Breast epithelium (tissue), 4 donors: ENCODE results near the gene MAB21L4. TPM values are rescaled to one million over a fixed set of nuclear protein-coding genes. Genes with fewer than 3 reads are reported as not detected.

ENCODE experiments used
- DNase-seq, 2 donors: peaks; one replicate each; pipeline ENCODE4 v3.0.0-alpha.2; 2019; ENCODE audit warnings: low spot score in 2 of 2
- H3K27ac ChIP-seq, 2 donors: fragments of 200-600 bp; sonication (generic) in 1 of 2; one replicate each; pipeline ENCODE4 v1.5.1; 2016 to 2019; ENCODE audit warnings: mild to moderate bottlenecking in 1 of 2
- H3K27me3 ChIP-seq, 2 donors: fragments of 200-600 bp; sonication (generic) in 1 of 2; one replicate each; pipeline versions ENCODE4 v1.5.1 to v1.6.0; 2017 to 2019; ENCODE audit warnings: control low read depth in 1 of 2, mild to moderate bottlenecking in 1 of 2
- H3K36me3 ChIP-seq: fragments of 200-600 bp; one replicate; pipeline ENCODE4 v1.5.1; 2019
- H3K4me1 ChIP-seq, 2 donors: fragments of 200-600 bp; sonication (generic); one replicate each; pipeline ENCODE4 v1.5.1; 2016 to 2019; ENCODE audit warnings: control low read depth in 1 of 2
- H3K4me3 ChIP-seq, 3 donors: fragments of 200-600 bp; sonication (generic); 1 replicate in 2 of 3; 2 replicates in 1 of 3; pipeline ENCODE4 v1.5.1; 2016 to 2019; ENCODE audit warnings: mild to moderate bottlenecking in 3 of 3, moderate library complexity in 2 of 3
- H3K9me3 ChIP-seq, 2 donors: fragments of 200-600 bp; sonication (generic) in 1 of 2; one replicate each; pipeline ENCODE4 v1.5.1; 2016 to 2019; ENCODE audit warnings: control low read depth in 1 of 2
- POLR2A ChIP-seq: fragments of 450-650 bp; IDR thresholded peaks from one replicate; pipeline ENCODE4 v1.6.1; 2016; ENCODE audit warnings: antibody characterized with exemption, mild to moderate bottlenecking, moderate library complexity
- POLR2AphosphoS5 ChIP-seq, 3 donors: sonication (generic); formaldehyde crosslinking; IDR thresholded peaks; one replicate each; pipeline ENCODE4 v1.6.1; 2017; ENCODE audit warnings: antibody characterized with exemption in 3 of 3
- intact Hi-C: fragments of 100-400 bp; cut with DNase I; formaldehyde crosslinking; loops from one replicate; pipeline ENCODE4 v1.15.1; 2023; ENCODE audit warnings: low total_unique reads
- total RNA-seq, 3 donors: library from RNA; depleted of rRNA; stranded (reverse); fragments of >200 nt; gene quantifications; one replicate each; pipeline ENCODE4 v1.1.0, GENCODE V29; 2016
- TF ChIP-seq, protein P1 (sequence below), 3 donors: fragments of 450-650 bp; IDR thresholded peaks; one replicate each; pipeline ENCODE4 v1.5.1; 2016 to 2017; ENCODE audit warnings: antibody characterized with exemption in 3 of 3, mild to moderate bottlenecking in 3 of 3, moderate library complexity in 3 of 3

The MAB21L4 gene
- total RNA-seq, 3 donors from 2014 or later, result 0.15 to 2.3 TPM; not detected in 1

DNA sequence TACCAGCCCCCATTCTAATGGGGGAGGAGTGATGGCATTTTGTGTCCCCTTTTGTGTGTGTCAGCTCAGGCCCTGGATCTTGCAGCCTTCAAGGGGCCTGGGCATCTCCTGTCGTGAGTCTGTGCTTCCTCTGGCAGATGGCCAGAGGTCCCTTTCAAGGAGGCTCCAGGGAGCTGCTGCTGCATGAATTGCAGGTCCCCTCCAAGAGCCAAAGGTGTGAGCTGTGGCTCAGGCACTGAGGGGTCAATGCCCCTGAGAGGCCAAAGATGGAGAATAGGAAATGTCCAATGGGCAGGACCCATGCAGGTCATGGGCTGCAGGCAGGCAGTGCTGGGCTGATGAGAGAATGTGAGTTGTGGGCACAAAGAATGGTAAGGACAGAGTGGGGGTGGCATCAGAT, 10.4 kb downstream of the MAB21L4 start:
- Histone ChIP-seq H3K27ac (no peak overlapping the region), H3K27me3 (no peaks in the 10 kb centered on the region), H3K4me3 (no peak overlapping the region), H3K4me1 (no peaks in the 10 kb centered on the region), H3K9me3 (no peaks in the 10 kb centered on the region), H3K36me3 (no peaks in the 10 kb centered on the region)
- DNase-seq, result no peak
- intact Hi-C loops, result no loop called here
- TF ChIP-seq POLR2A (no peak), POLR2AphosphoS5 (IDR thresholded peaks at IDR 0.05) (no peak)
- TF ChIP-seq, protein P1, sequence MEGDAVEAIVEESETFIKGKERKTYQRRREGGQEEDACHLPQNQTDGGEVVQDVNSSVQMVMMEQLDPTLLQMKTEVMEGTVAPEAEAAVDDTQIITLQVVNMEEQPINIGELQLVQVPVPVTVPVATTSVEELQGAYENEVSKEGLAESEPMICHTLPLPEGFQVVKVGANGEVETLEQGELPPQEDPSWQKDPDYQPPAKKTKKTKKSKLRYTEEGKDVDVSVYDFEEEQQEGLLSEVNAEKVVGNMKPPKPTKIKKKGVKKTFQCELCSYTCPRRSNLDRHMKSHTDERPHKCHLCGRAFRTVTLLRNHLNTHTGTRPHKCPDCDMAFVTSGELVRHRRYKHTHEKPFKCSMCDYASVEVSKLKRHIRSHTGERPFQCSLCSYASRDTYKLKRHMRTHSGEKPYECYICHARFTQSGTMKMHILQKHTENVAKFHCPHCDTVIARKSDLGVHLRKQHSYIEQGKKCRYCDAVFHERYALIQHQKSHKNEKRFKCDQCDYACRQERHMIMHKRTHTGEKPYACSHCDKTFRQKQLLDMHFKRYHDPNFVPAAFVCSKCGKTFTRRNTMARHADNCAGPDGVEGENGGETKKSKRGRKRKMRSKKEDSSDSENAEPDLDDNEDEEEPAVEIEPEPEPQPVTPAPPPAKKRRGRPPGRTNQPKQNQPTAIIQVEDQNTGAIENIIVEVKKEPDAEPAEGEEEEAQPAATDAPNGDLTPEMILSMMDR (IDR thresholded peaks at IDR 0.05), result no peak

DNA sequence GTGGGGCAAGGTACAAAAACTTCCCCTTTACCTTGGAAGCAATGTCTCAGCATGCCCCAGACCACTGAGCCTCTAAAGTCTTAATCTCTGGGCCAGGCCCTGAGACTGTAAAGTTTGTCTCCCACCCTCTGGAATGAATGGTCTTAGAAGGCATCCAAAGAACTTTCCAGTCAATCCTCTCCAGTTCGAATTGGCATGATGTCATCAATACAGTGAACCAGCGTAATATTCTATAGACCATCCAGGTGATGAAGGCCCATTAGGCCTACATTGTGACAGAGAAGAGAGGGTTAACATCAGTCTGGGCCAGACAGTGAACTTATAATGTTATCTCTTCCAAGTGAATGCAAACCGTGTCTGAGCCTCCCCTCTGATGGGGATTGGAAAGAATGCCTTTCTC, 11.2 kb downstream of the MAB21L4 start:
- Histone ChIP-seq H3K27ac (no peak overlapping the region), H3K36me3 (no peaks in the 10 kb centered on the region), H3K27me3 (no peaks in the 10 kb centered on the region), H3K4me3 (no peak overlapping the region), H3K9me3 (no peaks in the 10 kb centered on the region), H3K4me1 (no peaks in the 10 kb centered on the region)
- intact Hi-C loops, result no loop called here
- DNase-seq, result no peak
- TF ChIP-seq POLR2A (no peak), POLR2AphosphoS5 (IDR thresholded peaks at IDR 0.05) (no peak)
- TF ChIP-seq, protein P1 (IDR thresholded peaks at IDR 0.05), result no peak

DNA sequence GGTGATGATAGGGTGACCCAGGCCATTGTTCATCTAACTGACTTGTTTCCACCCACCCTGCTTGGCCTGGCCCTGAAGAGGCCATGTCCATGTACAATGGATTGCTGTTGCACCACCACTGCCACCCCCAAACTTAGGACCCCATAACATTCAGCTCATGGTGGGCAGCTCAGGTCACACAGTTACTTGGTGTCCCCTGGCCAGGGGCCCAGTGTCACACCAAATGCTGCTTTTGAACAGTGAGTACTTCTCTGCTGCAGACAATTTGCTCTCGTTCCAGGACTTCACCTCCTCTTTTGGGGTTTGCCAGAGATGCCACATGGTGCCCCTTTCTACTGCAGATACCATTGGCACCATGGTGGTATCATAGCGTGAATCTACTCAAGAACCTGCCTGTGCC, 11.7 kb downstream of the MAB21L4 start:
- DNase-seq, result no peak
- Histone ChIP-seq H3K4me1 (no peaks in the 10 kb centered on the region), H3K27ac (no peak overlapping the region), H3K27me3 (no peaks in the 10 kb centered on the region), H3K36me3 (no peaks in the 10 kb centered on the region), H3K4me3 (no peak overlapping the region), H3K9me3 (no peaks in the 10 kb centered on the region)
- TF ChIP-seq POLR2AphosphoS5 (IDR thresholded peaks at IDR 0.05), result no peak
- TF ChIP-seq POLR2A, result no peak
- TF ChIP-seq, protein P1 (IDR thresholded peaks at IDR 0.05), result no peak
- intact Hi-C loops, result no loop called here

DNA sequence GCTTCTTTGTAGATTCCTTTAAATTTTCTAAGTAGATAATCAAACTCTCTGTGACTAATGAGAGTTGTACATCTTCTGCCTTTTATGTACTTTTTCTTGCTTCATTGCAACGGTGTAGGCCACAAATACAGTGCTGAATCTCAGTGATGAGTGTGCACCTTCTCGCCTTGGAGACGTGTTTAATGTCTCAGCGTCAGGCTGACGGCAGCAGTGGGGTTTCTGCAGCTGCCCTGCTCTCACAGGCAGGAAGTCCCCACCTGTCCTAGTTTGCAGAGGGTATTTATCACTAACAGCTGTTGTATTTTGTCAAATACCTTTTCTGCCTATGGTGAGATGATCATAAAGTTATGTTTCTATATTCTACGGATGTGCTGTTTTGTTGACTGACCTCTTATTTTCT, 14.0 kb downstream of the MAB21L4 start:
- H3K9me3 ChIP-seq, result no peaks in the 10 kb centered on the region
- no peaks in the 10 kb centered on the region for H3K27me3 ChIP-seq
- no peak for TF ChIP-seq POLR2AphosphoS5 (IDR thresholded peaks at IDR 0.05)
- TF ChIP-seq, protein P1 (IDR thresholded peaks at IDR 0.05), result no peak
- no peak for TF ChIP-seq POLR2A
- intact Hi-C loops, result no loop called here
- H3K27ac ChIP-seq, result no peak overlapping the region
- H3K4me1 ChIP-seq, result no peaks in the 10 kb centered on the region
- H3K36me3 ChIP-seq, result no peaks in the 10 kb centered on the region
- no peak for DNase-seq
- H3K4me3 ChIP-seq, result no peak overlapping the region

DNA sequence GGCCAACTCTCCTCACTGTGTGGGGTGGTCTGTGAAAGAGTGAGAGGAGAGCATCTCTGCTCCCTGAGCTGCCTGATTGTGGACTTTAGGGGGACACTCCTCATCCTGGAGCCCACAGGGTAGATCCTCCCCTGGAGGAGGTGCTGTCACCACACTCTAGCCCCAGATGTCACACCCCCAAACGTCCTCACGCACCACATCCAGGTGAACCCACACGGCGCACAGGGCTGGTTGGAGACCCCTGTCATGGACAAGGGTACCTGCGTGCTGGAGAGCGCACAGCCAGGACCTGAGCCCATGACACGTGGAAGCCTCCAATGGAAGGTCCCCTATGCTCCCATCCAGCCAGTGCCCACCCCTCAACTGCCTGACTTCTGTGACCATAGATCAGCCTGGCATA, 16.9 kb downstream of the MAB21L4 start:
- Histone ChIP-seq H3K4me3 (no peak overlapping the region), H3K4me1 (no peaks in the 10 kb centered on the region), H3K27me3 (no peaks in the 10 kb centered on the region), H3K27ac (no peak overlapping the region), H3K36me3 (no peaks in the 10 kb centered on the region), H3K9me3 (no peaks in the 10 kb centered on the region)
- intact Hi-C loops, result no loop called here
- no peak for TF ChIP-seq POLR2A
- TF ChIP-seq, protein P1 (IDR thresholded peaks at IDR 0.05), result no peak
- no peak for TF ChIP-seq POLR2AphosphoS5 (IDR thresholded peaks at IDR 0.05)
- no peak for DNase-seq
